HUES48 (cell line): ENCODE data around the gene DKC1.

Experiments
- H3K27ac ChIP-seq: one replicate; pipeline ENCODE4 v1.7.0; 2013; ENCODE audit warnings: low read depth, low read length, inconsistent platforms
- H3K27me3 ChIP-seq: 2 replicates; pipeline ENCODE4 v1.6.1; 2013; ENCODE audit warnings: mild to moderate bottlenecking, low read length; ENCODE audit not compliant: control insufficient read depth, insufficient read depth
- H3K36me3 ChIP-seq: 2 replicates; pipeline ENCODE4 v1.6.1; 2013; ENCODE audit warnings: low read length; ENCODE audit not compliant: control insufficient read depth, insufficient read depth
- H3K4me1 ChIP-seq: 2 replicates; pipeline ENCODE4 v1.6.1; 2013; ENCODE audit warnings: mild to moderate bottlenecking, low read length; ENCODE audit not compliant: control insufficient read depth, insufficient read depth
- H3K4me3 ChIP-seq: 2 replicates; pipeline ENCODE4 v1.5.1; 2013; ENCODE audit warnings: mild to moderate bottlenecking, low read depth, low read length
- H3K9ac ChIP-seq: 2 replicates; pipeline ENCODE4 v1.6.1; 2013; ENCODE audit warnings: mild to moderate bottlenecking, low read depth, low read length, moderate library complexity
- H3K9me3 ChIP-seq: 2 replicates; pipeline ENCODE4 v1.6.1; 2013; ENCODE audit warnings: low read length; ENCODE audit not compliant: control insufficient read depth, insufficient read depth

Gene DKC1

GRCh38 chrX:154762537-154763296 is at the start of gene DKC1:
Gene DKC1 (plus strand): TSS chrX:154762864. CDS start chrX:154762966, 102 bp downstream.
- H3K36me3 ChIP-seq: peaks cover 33% of the 10 kb centered on the region
- H3K9ac ChIP-seq: peak within 1 kb of the TSS; percentile 91
- 0 out of 2 replicates have a peak, but pooled peaks cover 3% of the 10 kb centered on the region for H3K4me1 ChIP-seq
- peaks cover 51% of the 10 kb centered on the region for H3K9me3 ChIP-seq
- peak within 1 kb of the TSS; percentile 80 for H3K27ac ChIP-seq
- no peaks in the 10 kb centered on the region for H3K27me3 ChIP-seq
- peak within 1 kb of the TSS; percentile 78 for H3K4me3 ChIP-seq

GRCh38 chrX:154714925-154715324 is 47.7 kb upstream of the DKC1 start:
- no peaks in the 10 kb centered on the region for H3K4me1 ChIP-seq
- no peak overlapping the region for H3K4me3 ChIP-seq
- H3K27me3 ChIP-seq: no peaks in the 10 kb centered on the region
- H3K27ac ChIP-seq: no peak overlapping the region
- H3K36me3 ChIP-seq: no peaks in the 10 kb centered on the region
- H3K9me3 ChIP-seq: peaks cover 41% of the 10 kb centered on the region
- H3K9ac ChIP-seq: no peak overlapping the region

- Histone ChIP-seq H3K4me1 (no peaks in the 10 kb centered on the region), H3K4me3 (no peak overlapping the region), H3K9ac (no peak overlapping the region), H3K36me3 (no peaks in the 10 kb centered on the region), H3K27me3 (no peaks in the 10 kb centered on the region), H3K27ac (no peak overlapping the region), H3K9me3 (peaks cover 41% of the 10 kb centered on the region)
Measured at GRCh38 chrX:154715825-154716224, 46.8 kb upstream of the DKC1 start.

- Histone ChIP-seq H3K27ac (no peak overlapping the region), H3K4me3 (no peak overlapping the region), H3K36me3 (no peaks in the 10 kb centered on the region), H3K9ac (no peak overlapping the region), H3K4me1 (no peaks in the 10 kb centered on the region), H3K9me3 (peaks cover 36% of the 10 kb centered on the region), H3K27me3 (no peaks in the 10 kb centered on the region)
Measured at GRCh38 chrX:154717824-154718223, 44.8 kb upstream of the DKC1 start.

GRCh38 chrX:154718616-154719015 is 44.0 kb upstream of the DKC1 start:
- Histone ChIP-seq H3K4me3 (no peak overlapping the region), H3K27me3 (no peaks in the 10 kb centered on the region), H3K36me3 (no peaks in the 10 kb centered on the region), H3K4me1 (no peaks in the 10 kb centered on the region), H3K9me3 (peaks cover 39% of the 10 kb centered on the region), H3K27ac (no peak overlapping the region), H3K9ac (no peak overlapping the region)

GRCh38 chrX:154719132-154719675 is 43.5 kb upstream of the DKC1 start:
- H3K4me1 ChIP-seq: no peaks in the 10 kb centered on the region
- no peak overlapping the region for H3K9ac ChIP-seq
- no peaks in the 10 kb centered on the region for H3K36me3 ChIP-seq
- H3K27me3 ChIP-seq: no peaks in the 10 kb centered on the region
- no peak overlapping the region for H3K4me3 ChIP-seq
- H3K27ac ChIP-seq: no peak overlapping the region
- H3K9me3 ChIP-seq: peaks cover 36% of the 10 kb centered on the region

- peaks cover 39% of the 10 kb centered on the region for H3K9me3 ChIP-seq
- no peaks in the 10 kb centered on the region for H3K27me3 ChIP-seq
- H3K9ac ChIP-seq: no peak overlapping the region
- H3K4me1 ChIP-seq: no peaks in the 10 kb centered on the region
- no peak overlapping the region for H3K27ac ChIP-seq
- H3K4me3 ChIP-seq: no peak overlapping the region
- H3K36me3 ChIP-seq: no peaks in the 10 kb centered on the region
Measured at GRCh38 chrX:154720067-154720466, 42.6 kb upstream of the DKC1 start.

- H3K36me3 ChIP-seq: no peaks in the 10 kb centered on the region
- H3K9ac ChIP-seq: no peak overlapping the region
- H3K4me3 ChIP-seq: no peak overlapping the region
- H3K27ac ChIP-seq: no peak overlapping the region
- no peaks in the 10 kb centered on the region for H3K4me1 ChIP-seq
- H3K27me3 ChIP-seq: no peaks in the 10 kb centered on the region
- peaks cover 37% of the 10 kb centered on the region for H3K9me3 ChIP-seq
Measured at GRCh38 chrX:154721155-154721554, 41.5 kb upstream of the DKC1 start.

- H3K36me3 ChIP-seq: no peaks in the 10 kb centered on the region
- peaks cover 39% of the 10 kb centered on the region for H3K9me3 ChIP-seq
- H3K4me1 ChIP-seq: no peaks in the 10 kb centered on the region
- no peak overlapping the region for H3K27ac ChIP-seq
- H3K4me3 ChIP-seq: no peak overlapping the region
- H3K9ac ChIP-seq: no peak overlapping the region
- H3K27me3 ChIP-seq: no peaks in the 10 kb centered on the region
Measured at GRCh38 chrX:154724993-154725756, 37.5 kb upstream of the DKC1 start.

- no peak overlapping the region for H3K9ac ChIP-seq
- H3K4me1 ChIP-seq: no peaks in the 10 kb centered on the region
- no peak overlapping the region for H3K27ac ChIP-seq
- H3K4me3 ChIP-seq: no peak overlapping the region
- peaks cover 49% of the 10 kb centered on the region for H3K9me3 ChIP-seq
- H3K36me3 ChIP-seq: no peaks in the 10 kb centered on the region
- no peaks in the 10 kb centered on the region for H3K27me3 ChIP-seq
Measured at GRCh38 chrX:154727418-154727817, 35.2 kb upstream of the DKC1 start.

GRCh38 chrX:154727871-154728270 is 34.8 kb upstream of the DKC1 start:
- no peak overlapping the region for H3K27ac ChIP-seq
- peaks cover 49% of the 10 kb centered on the region for H3K9me3 ChIP-seq
- H3K27me3 ChIP-seq: no peaks in the 10 kb centered on the region
- H3K9ac ChIP-seq: no peak overlapping the region
- no peak overlapping the region for H3K4me3 ChIP-seq
- H3K36me3 ChIP-seq: no peaks in the 10 kb centered on the region
- no peaks in the 10 kb centered on the region for H3K4me1 ChIP-seq
